Esophagus mucosa (tissue), 1 donor: Measurements from ENCODE around the gene CDKAL1. TPM values are rescaled to one million over a fixed set of nuclear protein-coding genes. Genes with fewer than 3 reads are reported as not detected.
A peak's percentile ranks its signal among the peaks of the same experiment; 100 is the strongest.

Experiments
- ATAC-seq: fragments of 200-7000 bp; cut with Tn5 transposase; one replicate; pipeline ENCODE4 v1.9.1; 2020
- total RNA-seq: library from RNA; stranded (reverse); gene quantifications from one replicate; pipeline ENCODE4 v1.2.4, GENCODE V29; 2023
- donor health status: DM: yes; HTN: yes; CAD: no.

Gene CDKAL1
- total RNA-seq, 1 donor from 2014 or later: 8.2 TPM

DNA sequence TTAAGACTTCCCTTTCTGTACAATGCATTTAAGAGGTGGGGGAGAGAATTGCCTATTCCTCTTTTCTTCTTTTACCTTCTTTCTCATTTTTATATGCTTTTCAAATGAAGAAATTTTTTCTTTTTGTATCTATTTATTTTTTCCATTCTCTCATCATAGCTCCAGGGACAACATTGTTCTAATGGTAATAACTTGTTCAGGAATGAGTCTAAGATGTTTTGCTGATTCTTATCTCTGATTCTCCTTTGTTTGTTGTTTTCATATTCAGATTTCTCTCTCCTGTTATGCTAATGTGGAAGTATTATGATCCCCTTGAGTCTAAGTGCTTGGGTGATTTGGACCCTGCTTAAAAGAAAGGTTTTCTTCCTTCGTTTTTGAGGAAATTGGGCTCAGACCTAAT, 451.6 kb downstream of the CDKAL1 start:
- no peak for ATAC-seq

- ATAC-seq: no peak
These were observed 457.7 kb downstream of the CDKAL1 start for GRCh38 chr6:20991910-20992309.

DNA sequence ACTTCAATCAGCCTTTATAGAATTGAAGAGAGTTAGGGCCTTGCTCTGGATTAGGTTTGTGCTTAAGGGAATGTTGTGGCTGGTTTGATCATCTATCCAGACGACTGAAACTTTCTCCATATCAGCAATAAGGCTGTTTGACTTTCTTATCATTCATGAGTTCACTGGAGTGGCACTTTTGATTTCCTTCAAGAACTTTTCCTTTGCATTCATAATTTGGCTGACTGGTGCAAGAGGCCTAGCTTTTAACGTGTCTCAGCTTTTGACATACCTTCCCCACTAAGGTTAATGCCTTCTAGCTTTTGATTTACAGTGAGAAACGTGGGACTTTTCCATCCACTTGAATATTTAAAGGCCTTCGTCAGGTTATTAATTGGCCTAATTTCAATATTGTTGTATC, 461.8 kb downstream of the CDKAL1 start:
- ATAC-seq: no peak

DNA sequence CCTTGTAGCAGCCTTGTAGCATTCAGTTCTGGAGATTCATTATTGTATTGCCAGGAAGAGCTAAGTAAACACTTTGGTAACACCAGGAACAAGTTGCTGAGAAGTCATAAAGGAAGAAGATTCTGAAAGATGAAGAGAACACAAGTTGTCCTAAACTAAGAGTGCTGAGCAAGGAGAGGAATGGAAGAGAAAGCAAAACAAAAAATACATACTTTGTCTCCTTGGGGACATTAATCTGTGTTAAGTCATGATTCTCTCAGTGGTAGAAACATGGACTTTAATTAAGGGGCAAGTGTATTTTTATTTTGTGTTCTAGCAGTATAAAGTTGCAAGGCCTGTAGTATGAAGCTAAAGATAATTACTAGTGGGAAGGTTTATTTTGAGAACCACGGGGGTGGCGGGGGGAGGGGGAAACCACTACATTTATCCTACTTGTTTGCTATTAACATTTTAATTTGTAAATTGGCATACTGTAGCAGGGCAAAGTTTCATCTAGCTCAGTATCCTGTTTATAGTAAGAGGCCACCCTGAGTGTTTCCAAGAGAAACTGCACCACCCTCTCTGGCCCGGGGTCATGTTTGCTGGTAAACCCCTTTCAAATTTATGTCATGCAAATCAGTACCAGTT, 463.0 kb downstream of the CDKAL1 start:
- ATAC-seq: no peak

GRCh38 chr6:20997770-20998147, 463.5 kb downstream of the CDKAL1 start:
- ATAC-seq: no peak

DNA sequence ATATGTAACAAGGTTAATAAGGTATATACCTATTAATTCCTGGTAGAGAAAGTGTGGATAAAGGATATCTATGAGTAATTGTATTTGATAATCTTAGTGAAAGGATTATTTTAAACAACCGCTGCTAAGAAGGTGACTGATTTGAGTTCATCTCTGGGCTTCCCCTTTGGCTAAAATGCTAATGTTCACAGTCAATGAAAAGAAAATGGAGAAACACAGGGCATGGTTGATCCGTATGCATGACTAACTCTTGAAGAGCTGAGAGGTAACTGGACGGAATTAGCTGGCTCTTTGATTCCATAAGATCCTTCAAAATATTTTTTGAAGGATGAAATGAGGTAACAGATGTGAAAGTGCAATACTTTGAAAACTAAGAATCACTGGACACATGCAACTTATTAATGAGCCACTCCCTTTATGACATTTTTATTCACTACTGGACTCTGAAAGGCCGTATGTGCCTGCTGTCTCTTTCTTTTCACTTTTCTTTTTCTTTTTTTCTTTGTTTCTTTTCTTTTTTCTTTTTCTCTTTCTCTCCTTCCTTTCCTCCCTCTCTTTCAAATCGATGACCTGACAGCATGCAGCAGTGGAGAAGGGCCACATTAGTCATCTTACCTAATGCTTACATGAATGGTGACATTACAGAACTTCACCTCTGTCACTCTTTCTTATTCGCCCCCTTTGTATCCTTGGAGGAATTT, 464.6 kb downstream of the CDKAL1 start:
- ATAC-seq: peak; percentile 67

DNA sequence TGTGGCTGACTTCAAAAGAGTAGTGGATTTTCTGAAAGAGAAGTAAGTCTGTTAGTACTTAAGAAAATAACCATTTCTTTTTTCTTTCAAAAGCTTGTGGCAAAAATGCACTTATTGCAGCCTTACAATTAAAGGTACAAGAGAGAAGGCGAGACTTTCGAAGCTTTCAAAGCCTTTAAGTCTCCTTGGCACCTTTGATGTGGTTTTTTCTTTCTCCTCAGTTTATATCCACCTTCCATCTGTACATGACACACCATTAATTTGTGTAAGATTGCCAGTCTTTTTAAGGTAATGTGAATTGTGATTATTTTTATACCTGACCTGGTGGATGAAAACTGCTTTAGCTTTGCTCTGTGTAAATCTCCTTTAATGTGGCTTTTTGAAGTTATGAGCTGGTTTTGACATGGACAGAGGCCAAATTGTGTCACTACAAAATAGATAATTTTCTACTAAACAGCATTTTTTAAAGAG, 466.1 kb downstream of the CDKAL1 start:
- no peak for ATAC-seq

DNA sequence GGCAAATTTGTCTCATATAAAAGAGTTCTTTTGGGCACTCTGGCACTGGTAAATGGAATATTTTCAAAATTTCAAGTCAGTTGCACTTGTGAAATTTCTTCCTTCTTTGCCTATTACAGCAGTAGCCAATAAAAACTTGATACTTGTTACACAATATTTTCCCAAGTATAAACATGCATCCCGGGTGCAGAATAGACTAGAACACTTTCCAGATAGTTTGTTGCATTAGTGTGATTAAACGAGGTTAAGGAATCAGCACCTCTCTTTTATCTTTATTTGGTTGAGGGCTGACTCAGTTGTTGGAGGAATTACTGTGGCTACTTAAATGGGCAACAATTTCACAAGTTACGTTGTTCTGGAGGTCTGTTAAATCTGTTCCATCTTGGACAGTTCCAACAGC, 467.5 kb downstream of the CDKAL1 start:
- ATAC-seq: no peak

GRCh38 chr6:21003780-21004541, 469.7 kb downstream of the CDKAL1 start:
- ATAC-seq: no peak

DNA sequence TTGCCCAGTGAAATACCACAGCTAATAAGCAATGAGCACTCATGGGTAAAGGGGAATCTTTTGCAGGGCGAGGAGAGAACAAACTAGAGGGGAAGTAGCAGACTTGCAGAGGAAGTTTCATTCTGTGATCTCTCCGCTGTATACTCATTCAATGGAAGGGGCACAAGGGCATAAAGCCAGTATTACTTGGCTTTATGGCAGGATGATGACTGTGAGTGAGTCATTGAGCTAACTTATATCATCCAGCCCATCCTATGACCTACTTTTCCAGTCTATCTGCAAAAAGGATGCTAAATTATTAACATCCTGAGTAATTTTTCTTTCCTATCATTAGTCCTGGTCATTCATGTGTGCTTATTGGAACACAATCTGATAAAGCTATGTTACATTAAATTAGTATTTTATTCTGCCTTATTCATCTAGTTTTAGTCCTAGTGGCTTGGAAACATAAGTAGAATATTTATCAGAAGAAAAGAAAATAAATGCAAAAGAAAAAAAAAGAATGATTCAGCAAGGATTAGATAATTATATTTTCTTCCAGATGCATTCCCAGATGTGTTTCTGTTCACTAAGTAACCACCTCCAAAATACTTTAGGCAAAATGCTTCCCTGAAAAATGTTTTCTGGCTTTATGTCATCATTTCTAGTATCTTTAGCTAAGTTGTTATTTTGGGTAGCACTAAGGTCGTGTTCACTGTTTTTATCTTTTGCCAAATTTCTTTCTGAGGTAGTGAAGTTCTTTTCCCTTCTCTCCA, 471.7 kb downstream of the CDKAL1 start:
- peak; percentile 90 for ATAC-seq

DNA sequence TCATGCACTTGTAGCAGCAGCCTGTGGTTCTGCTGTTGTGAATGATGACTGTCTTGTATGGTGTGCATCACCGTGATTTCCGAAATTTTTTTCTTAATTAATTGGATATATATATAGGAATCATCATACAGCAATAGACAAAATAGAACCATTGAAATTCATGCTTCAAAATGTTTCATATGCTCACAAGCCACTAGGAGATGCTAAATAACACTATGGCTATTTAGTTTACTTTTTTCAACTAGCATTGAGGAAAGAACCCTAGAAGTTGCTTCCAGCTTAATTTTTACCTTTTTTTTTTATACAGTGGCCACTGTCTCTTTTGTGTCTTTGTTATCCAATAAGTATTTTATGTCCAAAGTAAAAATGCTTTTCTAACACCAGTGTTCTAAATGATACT, 485.4 kb downstream of the CDKAL1 start:
- no peak for ATAC-seq

DNA sequence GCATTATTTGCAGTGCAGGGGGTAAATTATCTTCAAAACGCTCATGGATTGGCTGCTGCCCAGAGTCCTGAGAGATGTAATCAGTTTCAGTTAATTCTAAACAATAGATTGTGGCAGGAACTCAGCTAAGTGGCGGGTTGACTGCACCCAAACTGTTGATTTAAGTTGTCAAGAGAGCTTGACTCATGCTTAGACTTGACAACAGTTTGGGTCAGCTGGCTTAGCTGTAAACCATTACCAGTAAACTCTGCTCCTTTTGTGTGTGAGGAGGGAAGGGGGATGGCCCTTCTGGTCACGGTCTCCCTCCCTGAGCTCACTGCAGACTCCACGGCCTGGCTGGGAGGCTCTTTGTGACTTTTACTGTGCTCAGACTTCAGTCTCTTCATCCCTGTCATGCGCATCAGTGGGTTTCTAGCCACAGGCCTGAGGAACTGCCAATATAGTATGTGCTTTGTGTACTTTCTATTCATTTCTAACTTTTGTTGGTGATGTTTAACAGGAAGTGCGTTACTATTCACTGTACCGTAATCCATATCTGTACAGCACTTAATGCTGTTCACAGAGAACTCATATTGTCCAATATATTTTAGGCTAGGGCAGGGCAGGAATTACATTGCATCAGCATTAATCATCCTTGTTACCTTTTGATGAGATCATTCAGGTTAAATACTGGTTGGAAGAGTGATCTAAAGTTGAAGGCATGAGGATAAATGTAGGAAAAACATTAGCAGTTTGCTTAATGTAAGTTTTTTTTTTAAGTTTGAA, 488.3 kb downstream of the CDKAL1 start:
- ATAC-seq: peak; percentile 98

DNA sequence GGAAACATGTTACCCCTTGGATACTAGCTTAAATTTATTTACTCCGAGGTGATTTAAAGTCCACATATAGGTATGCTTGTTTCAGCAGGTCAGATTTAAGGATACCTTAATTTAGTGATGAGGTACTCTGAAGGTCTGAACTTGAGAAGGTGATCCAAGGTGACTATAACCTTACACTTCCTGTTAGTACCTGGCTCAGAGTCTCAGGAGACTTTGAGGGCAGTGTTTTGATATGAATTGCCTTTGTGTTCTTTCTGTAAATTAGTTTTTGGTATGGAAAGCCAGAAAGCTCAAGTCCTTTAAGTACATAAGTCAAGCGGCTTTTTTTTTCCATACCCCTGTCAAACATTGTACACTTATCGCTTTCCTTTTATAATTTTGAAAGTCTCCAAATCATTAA, 489.0 kb downstream of the CDKAL1 start:
- ATAC-seq: no peak

DNA sequence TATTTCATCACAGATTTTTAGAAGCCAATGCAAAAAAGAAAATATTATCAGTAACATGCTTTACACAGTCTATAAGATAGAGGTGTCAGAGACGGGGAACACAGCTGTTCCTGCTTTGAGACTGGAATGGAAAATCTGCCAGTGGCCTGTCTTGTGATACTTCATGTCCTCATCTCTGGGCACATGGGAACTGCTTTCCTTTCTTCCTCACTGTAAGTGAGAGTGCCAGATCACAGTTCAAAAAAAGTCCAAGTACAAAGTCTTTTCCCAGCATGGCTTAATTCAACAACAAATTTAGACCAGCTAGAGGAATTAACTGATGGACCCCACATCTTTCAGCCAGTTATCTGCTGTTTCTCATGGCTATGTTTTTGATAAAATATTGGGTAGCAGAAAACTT, 490.4 kb downstream of the CDKAL1 start:
- no peak for ATAC-seq

GRCh38 chr6:21026576-21027273, 492.5 kb downstream of the CDKAL1 start:
- no peak for ATAC-seq

GRCh38 chr6:21027507-21027906, 493.2 kb downstream of the CDKAL1 start:
- ATAC-seq: no peak

GRCh38 chr6:21031182-21031581, 496.9 kb downstream of the CDKAL1 start:
- no peak for ATAC-seq

DNA sequence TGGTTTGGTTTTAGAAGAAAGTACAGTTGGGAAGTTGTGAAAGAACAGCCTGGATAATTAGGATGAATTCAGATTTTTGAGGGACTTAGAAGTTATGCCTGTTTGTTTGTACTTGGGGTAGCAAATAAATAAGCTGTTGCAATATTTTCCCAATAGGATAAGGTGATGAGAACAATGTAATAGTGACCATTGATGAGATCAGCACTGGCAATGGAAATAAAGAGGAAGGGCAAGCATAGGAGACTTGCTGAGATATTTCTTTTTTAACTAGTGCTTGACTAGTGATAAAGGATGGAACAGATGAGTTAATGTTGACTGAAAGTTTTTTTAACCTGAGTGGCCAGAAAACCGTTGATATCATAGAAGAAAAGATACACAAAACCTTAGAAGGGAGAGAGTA, 498.8 kb downstream of the CDKAL1 start:
- ATAC-seq: no peak

- peak; percentile 84 for ATAC-seq
These were observed 499.3 kb downstream of the CDKAL1 start for GRCh38 chr6:21033575-21034026.

DNA sequence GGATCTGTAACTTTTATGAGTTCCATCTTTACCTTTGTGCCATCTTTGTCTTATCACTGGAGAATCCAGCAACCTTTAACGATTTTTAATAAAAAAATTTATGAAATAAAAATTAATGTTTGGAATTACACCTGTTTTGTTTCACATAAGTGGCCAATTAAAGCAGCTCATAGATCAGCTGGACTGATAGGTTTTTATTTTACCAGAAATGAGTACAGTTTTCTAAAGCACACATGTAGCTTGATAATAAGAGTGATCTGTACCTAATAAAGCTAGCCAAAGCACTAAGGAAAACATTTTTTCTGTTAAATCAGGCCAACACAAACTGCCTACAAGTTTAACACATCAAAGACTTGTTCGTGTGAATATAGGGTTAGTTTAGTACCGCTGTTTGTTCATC, 500.1 kb downstream of the CDKAL1 start:
- no peak for ATAC-seq

DNA sequence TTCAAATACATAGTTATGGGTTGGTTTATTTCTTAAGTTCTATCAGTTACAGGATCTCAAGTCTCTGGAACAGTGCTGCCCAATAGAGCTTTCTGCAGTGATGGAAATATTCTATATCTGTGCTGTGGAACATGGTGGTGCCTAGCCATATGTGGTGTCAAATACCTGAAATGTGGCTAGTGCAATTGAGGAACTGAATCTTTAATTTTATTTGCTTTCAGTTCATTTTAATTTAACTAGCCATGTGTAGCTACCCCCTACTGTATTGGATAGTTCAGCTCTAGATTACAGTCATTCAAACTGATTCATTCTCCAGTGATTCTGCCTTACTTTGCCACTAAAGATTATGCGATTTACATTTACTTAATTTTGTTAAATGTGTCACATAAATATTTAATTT, 503.2 kb downstream of the CDKAL1 start:
- no peak for ATAC-seq
